HG03045 (cell line): ENCODE results near the gene RALY.

ENCODE experiments used
- ATAC-seq: cut with Tn5 transposase; IDR thresholded peaks from one replicate; pipeline ENCODE4 v1.9.1; 2021; ENCODE audit warnings: mild to moderate bottlenecking, moderate library complexity; ENCODE audit not compliant: unreplicated experiment

Gene RALY

GRCh38 chr20:33985830-33986229 is 7.9 kb upstream of the RALY start:
- no peak for ATAC-seq

GRCh38 chr20:33986560-33987216 is 7.0 kb upstream of the RALY start:
- no peak for ATAC-seq

- no peak for ATAC-seq
These were observed 3.6 kb upstream of the RALY start for GRCh38 chr20:33990075-33990474.

- no peak for ATAC-seq
These were observed 2.2 kb upstream of the RALY start for GRCh38 chr20:33991502-33991901.

GRCh38 chr20:33992145-33992922 is 1.4 kb upstream of the RALY start:
- ATAC-seq, result no peak

- peak; percentile 73 for ATAC-seq
These were observed 662 bp upstream of the RALY start for GRCh38 chr20:33992923-33993575.

GRCh38 chr20:33994222-33994913 is 657 bp downstream of the RALY start:
- ATAC-seq, result peak; percentile 30

GRCh38 chr20:33995053-33995831 is 1.5 kb downstream of the RALY start:
- ATAC-seq, result no peak

GRCh38 chr20:33999025-33999649 is 5.4 kb downstream of the RALY start:
- ATAC-seq, result no peak

- no peak for ATAC-seq
These were observed 7.7 kb downstream of the RALY start for GRCh38 chr20:34001378-34001777.

GRCh38 chr20:34004227-34004626 is 10.5 kb downstream of the RALY start:
- ATAC-seq, result no peak

GRCh38 chr20:34004790-34005457 is 11.2 kb downstream of the RALY start:
- no peak for ATAC-seq

GRCh38 chr20:34006619-34007018 is 12.9 kb downstream of the RALY start:
- ATAC-seq, result no peak

GRCh38 chr20:34008477-34008876 is 14.8 kb downstream of the RALY start:
- ATAC-seq, result no peak

GRCh38 chr20:34010405-34010931 is 16.8 kb downstream of the RALY start:
- no peak for ATAC-seq

- no peak for ATAC-seq
These were observed 17.6 kb downstream of the RALY start for GRCh38 chr20:34011275-34011674.

- ATAC-seq, result no peak
These were observed 18.6 kb downstream of the RALY start for GRCh38 chr20:34012330-34012729.

GRCh38 chr20:34012735-34013134 is 19.0 kb downstream of the RALY start:
- no peak for ATAC-seq

- ATAC-seq, result no peak
These were observed 19.8 kb downstream of the RALY start for GRCh38 chr20:34013554-34013953.
